ENCODE measurements around the gene SLC25A15.

DNA sequence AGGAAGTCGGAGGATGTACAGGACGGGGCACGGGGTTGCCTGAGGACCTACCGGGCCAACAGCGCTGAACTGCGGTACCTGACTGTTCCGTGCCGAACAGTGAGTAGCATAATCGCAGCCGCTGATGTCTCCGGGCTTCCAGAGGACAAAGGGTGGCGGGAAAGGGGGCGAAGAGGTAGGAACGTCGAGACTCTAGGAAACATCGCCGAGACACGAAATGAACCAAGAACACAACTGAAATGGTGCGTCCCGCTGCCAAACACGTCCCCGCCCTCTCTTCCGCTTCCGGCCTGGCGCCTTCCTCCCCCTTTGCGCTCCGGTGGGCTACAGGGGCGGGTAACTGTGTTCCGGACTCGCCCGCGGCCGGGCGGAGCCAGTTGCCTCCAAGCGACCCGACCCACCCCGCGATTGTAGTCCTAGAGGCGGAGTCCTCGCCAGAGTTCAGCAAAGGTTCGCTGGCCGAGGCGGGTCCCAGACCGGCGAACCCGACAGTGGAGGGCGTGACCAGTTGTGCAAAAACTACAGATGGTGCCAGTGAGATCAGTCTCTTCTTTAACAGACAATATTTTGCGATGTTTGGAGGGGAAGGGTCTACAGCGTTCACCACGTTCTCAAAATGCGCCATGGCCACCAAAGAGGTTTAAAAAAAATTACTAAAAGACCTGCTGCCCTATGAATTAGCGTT lies 18.3 kb upstream of the SLC25A15 start, which contains the start of gene MRPS31:
- TF ChIP-seq GATA3 (IDR thresholded peaks at IDR 0.05; ENCODE audit: low read depth, low read length): no peak
- no peak for TF ChIP-seq GATA2 (IDR thresholded peaks at IDR 0.05; ENCODE audit: low read depth, low read length)
